OCI-LY7 (cell line): Measurements from ENCODE around the gene COL23A1. TPM values are rescaled to one million over a fixed set of nuclear protein-coding genes. Genes with fewer than 3 reads are reported as not detected.

Source experiments
- BruUV-seq: library from RNA; stranded (reverse); fragments of 400-500 nt; replicated peaks from 2 replicates; lab custom pipeline; 2021; lab: Mats Ljungman, UMichigan
- CTCF ChIA-PET: fragments of 300-600 bp; sonication (Branson Sonifier 250); formaldehyde crosslinking; loops from one replicate; lab custom pipeline; 2022; ENCODE audit warnings: antibody characterized with exemption; ENCODE audit not compliant: unreplicated experiment; lab: Charles Lee
- POLR2A ChIA-PET: fragments of 300-600 bp; sonication (Branson Sonifier 250); formaldehyde crosslinking; loops from one replicate; lab custom pipeline; 2022; ENCODE audit warnings: antibody characterized with exemption; lab: Charles Lee
- DNase-seq: peaks from one replicate; pipeline ENCODE4 v3.0.0-alpha.2; 2015; ENCODE audit warnings: low spot score
- H2AFZ ChIP-seq: fragments of 200-600 bp; sonication (generic), shearing (Covaris generic); 2 replicates; pipeline ENCODE4 v1.6.1; 2014; ENCODE audit warnings: mild to moderate bottlenecking, antibody characterized with exemption, low read length, moderate library complexity
- H3K27ac ChIP-seq: fragments of 200-600 bp; sonication (generic); 2 replicates; pipeline ENCODE4 v1.5.1; 2014; ENCODE audit warnings: mixed run types, low read depth, mild to moderate bottlenecking, moderate library complexity, low read length, inconsistent platforms; ENCODE audit not compliant: poor library complexity, severe bottlenecking
- H3K36me3 ChIP-seq: fragments of 200-600 bp; sonication (generic); 2 replicates; pipeline ENCODE4 v1.6.1; 2014; ENCODE audit warnings: mild to moderate bottlenecking, antibody characterized with exemption, low read length, moderate library complexity, mixed read lengths; ENCODE audit not compliant: insufficient read depth
- H3K4me1 ChIP-seq: fragments of 200-600 bp; sonication (generic); 2 replicates; pipeline ENCODE4 v1.5.1; 2014; ENCODE audit warnings: mild to moderate bottlenecking, low read length; ENCODE audit not compliant: insufficient read depth, poor library complexity, severe bottlenecking
- H3K4me2 ChIP-seq: fragments of 200-600 bp; sonication (generic); 2 replicates; pipeline ENCODE4 v1.6.1; 2014; ENCODE audit warnings: mild to moderate bottlenecking, low read length
- H3K4me3 ChIP-seq: fragments of 200-600 bp; sonication (generic); 2 replicates; pipeline ENCODE4 v1.5.1; 2014; ENCODE audit warnings: mild to moderate bottlenecking, low read depth, low read length; ENCODE audit not compliant: poor library complexity, severe bottlenecking
- H3K79me2 ChIP-seq: fragments of 200-600 bp; sonication (generic); 2 replicates; pipeline ENCODE4 v1.6.1; 2016; ENCODE audit warnings: low read depth, mild to moderate bottlenecking, low read length, moderate library complexity, mixed read lengths; ENCODE audit not compliant: insufficient read depth
- H3K9me2 ChIP-seq: fragments of 200-600 bp; sonication (generic); 2 replicates; pipeline ENCODE4 v1.6.1; 2016; ENCODE audit warnings: mild to moderate bottlenecking, low read length, mixed read lengths; ENCODE audit not compliant: insufficient read depth
- H3K9me3 ChIP-seq: fragments of 200-600 bp; sonication (generic); 2 replicates; pipeline ENCODE4 v1.6.1; 2014; ENCODE audit warnings: mild to moderate bottlenecking, mixed run types, low read length, mixed read lengths
- H4K20me1 ChIP-seq: fragments of 200-600 bp; sonication (generic); 2 replicates; pipeline ENCODE4 v1.6.1; 2014; ENCODE audit warnings: mild to moderate bottlenecking, antibody characterized with exemption, low read length, moderate library complexity, mixed read lengths; ENCODE audit not compliant: insufficient read depth
- CTCF ChIP-seq: fragments of 200-600 bp; sonication (generic); conservative IDR thresholded peaks from 2 replicates; pipeline ENCODE4 v1.5.1; 2014; ENCODE audit warnings: mild to moderate bottlenecking, antibody characterized with exemption, low read length, moderate library complexity, mixed read lengths
- EZH2phosphoT487 ChIP-seq: fragments of 200-600 bp; sonication (generic); IDR thresholded peaks from 2 replicates; pipeline ENCODE4 v1.6.1; 2018; ENCODE audit warnings: low read depth, borderline replicate concordance, mild to moderate bottlenecking, mixed run types, antibody characterized with exemption, low read length, moderate library complexity, mixed read lengths
- intact Hi-C: fragments of 100-400 bp; cut with micrococcal nuclease; formaldehyde crosslinking; loops from one replicate; pipeline ENCODE4 v1.10.0; 2022; ENCODE audit not compliant: unreplicated experiment
- total RNA-seq, 2 experiments: library from RNA; depleted of rRNA in 1 of 2; stranded (reverse); fragments of >200 nt in 1 of 2; shearing (Covaris generic) in 1 of 2; gene quantifications; 2 replicates each; pipeline ENCODE4 v1.2.3, GENCODE V29; 2014 to 2022

COL23A1 gene
- total RNA-seq, 2 experiments from 2014 or later, result 0.53 TPM; not detected in 1

- Histone ChIP-seq H3K9me3 (no peaks in the 10 kb centered on the region), H3K9me2 (no peaks in the 10 kb centered on the region), H4K20me1 (no peaks in the 10 kb centered on the region), H2AFZ (no peak overlapping the region), H3K4me1 (no peaks in the 10 kb centered on the region), H3K27ac (no peak overlapping the region), H3K36me3 (no peaks in the 10 kb centered on the region), H3K79me2 (no peaks in the 10 kb centered on the region), H3K4me3 (no peak overlapping the region), H3K4me2 (no peak overlapping the region)
- DNase-seq, result no peak
- no TSS peak for BruUV-seq
- ChIA-PET POLR2A (interaction anchor here (0.9 kb wide), 1 partner anchor 263 kb away, joined by 3 read pairs; no protein-coding TSS in a partner anchor), CTCF (no interaction called here)
- intact Hi-C loops, result no loop called here
- no peak for TF ChIP-seq CTCF
- TF ChIP-seq EZH2phosphoT487, result no peak
These were observed 6.9 kb downstream of the COL23A1 start for GRCh38 chr5:178583279-178583678.

GRCh38 chr5:178582291-178582690 is 7.9 kb downstream of the COL23A1 start:
- CTCF ChIA-PET, result no interaction called here
- BruUV-seq, result no TSS peak
- intact Hi-C loops, result no loop called here
- H3K9me3 ChIP-seq, result no peaks in the 10 kb centered on the region
- no peaks in the 10 kb centered on the region for H3K79me2 ChIP-seq
- H2AFZ ChIP-seq, result no peak overlapping the region
- H3K9me2 ChIP-seq, result no peaks in the 10 kb centered on the region
- no peaks in the 10 kb centered on the region for H3K4me1 ChIP-seq
- POLR2A ChIA-PET, result no interaction called here
- TF ChIP-seq EZH2phosphoT487, result no peak
- TF ChIP-seq CTCF, result no peak
- no peak overlapping the region for H3K4me2 ChIP-seq
- no peaks in the 10 kb centered on the region for H3K36me3 ChIP-seq
- no peak overlapping the region for H3K27ac ChIP-seq
- H4K20me1 ChIP-seq, result no peaks in the 10 kb centered on the region
- no peak for DNase-seq
- no peak overlapping the region for H3K4me3 ChIP-seq

GRCh38 chr5:178581621-178582020 is 8.6 kb downstream of the COL23A1 start:
- no peaks in the 10 kb centered on the region for H3K9me3 ChIP-seq
- no peak for DNase-seq
- no peak overlapping the region for H3K27ac ChIP-seq
- TF ChIP-seq EZH2phosphoT487 (no peak), CTCF (no peak)
- ChIA-PET CTCF (no interaction called here), POLR2A (no interaction called here)
- no peaks in the 10 kb centered on the region for H4K20me1 ChIP-seq
- H2AFZ ChIP-seq, result no peak overlapping the region
- H3K4me1 ChIP-seq, result no peaks in the 10 kb centered on the region
- H3K36me3 ChIP-seq, result no peaks in the 10 kb centered on the region
- no peak overlapping the region for H3K4me3 ChIP-seq
- intact Hi-C loops, result no loop called here
- no TSS peak for BruUV-seq
- H3K79me2 ChIP-seq, result no peaks in the 10 kb centered on the region
- no peaks in the 10 kb centered on the region for H3K9me2 ChIP-seq
- no peak overlapping the region for H3K4me2 ChIP-seq
